Mucosa of gallbladder (tissue), 1 donor: ENCODE results near the gene NRDC. TPM values are rescaled to one million over a fixed set of nuclear protein-coding genes. Genes with fewer than 3 reads are reported as not detected.

Experiments used
- DNase-seq: peaks from one replicate; pipeline ENCODE4 v3.0.0-alpha.2; 2020; ENCODE audit warnings: low spot score
- total RNA-seq: library from RNA; stranded (reverse); gene quantifications from one replicate; pipeline ENCODE4 v1.2.1, GENCODE V29; 2021
- donor health status: DM: no; HTN: no; CAD: no.

NRDC gene
- total RNA-seq, 1 donor from 2014 or later, result 112 TPM

GRCh38 chr1:51768971-51769588, 109.4 kb downstream of the NRDC start:
- DNase-seq, result no peak

DNA sequence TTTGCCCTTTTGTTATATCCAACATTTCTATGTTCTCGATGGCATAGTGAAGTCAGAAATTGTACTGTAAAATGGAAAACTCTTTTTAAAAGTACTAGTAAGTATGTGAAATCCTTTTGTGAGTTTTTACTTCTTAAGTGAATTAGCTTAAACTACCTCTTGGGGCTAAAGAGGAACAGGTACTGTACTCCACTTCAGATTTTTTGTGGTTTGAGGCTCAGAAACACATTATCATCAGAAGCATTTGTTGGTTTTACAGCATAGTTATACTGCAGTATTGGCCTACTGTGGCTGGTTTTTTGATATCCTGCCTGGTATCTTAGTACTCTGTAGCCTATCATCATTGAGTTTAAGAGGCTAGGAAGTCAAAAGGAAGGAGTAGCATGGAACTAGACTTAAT, 117.2 kb downstream of the NRDC start:
- no peak for DNase-seq

DNA sequence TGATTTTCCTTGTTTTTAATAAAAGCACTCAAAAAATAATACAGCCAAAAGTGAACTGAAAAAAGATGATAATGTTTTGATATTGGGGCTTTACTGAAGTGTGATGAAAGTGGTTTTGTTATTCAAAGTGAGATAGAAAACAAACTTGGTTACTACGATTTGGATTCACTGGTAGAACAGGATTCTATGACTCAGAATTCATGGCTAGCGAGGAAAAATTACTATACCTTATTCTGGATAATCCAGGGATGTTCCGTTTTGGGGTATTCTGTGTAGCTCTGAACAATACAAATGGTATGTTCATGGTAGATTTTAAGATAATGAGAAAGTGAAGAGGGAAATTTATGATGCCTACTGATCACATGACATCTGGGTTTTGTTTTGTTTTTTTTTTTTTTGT, 117.7 kb downstream of the NRDC start:
- DNase-seq, result no peak

GRCh38 chr1:51758310-51758709, 120.2 kb downstream of the NRDC start:
- DNase-seq, result no peak

- no peak for DNase-seq
Measured at GRCh38 chr1:51756290-51756689, 122.2 kb downstream of the NRDC start.

GRCh38 chr1:51755437-51755836, 123.1 kb downstream of the NRDC start:
- no peak for DNase-seq

GRCh38 chr1:51754666-51755065, 123.9 kb downstream of the NRDC start:
- no peak for DNase-seq

- no peak for DNase-seq
Measured at GRCh38 chr1:51753969-51754368, 124.6 kb downstream of the NRDC start.

DNA sequence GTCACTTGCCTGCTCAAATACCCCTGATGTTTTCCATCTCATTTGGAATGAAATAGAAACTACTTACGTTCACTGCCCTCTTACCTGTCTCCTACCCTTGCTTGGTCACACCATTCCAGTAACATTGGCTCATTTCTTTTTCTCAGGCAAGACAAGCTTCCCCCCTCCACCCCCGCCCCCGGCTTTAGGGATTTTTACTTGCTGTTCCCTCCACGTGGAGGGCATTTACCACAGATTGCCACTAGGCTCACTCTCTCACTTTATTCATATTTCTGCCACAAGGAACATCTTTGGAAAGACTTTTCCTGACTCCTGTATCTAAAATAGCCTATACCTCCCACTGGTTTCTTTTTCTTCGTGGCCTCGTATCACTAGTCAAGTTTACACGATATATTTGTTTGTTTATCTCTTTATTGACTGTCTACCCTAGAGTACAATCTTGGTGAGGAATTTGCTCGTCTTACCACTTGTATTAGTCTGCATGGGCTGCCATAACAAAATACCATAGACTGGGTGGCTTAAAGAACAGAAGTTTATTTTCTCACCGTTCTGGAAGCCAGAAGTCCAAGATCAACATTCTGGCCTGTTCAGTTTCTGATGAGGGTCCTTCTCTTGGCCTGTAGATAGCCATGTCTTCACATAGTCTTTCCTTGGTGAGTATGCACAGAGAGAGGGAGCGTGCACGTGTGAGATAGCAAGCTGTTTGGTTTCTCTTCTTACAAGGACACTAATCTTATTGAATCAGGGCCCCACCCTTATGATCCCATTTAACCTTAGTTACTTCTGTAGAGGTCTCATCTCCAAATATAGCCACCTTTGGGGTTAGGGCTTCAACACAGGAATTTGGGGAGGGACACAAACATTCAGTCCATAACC, 126.2 kb downstream of the NRDC start:
- DNase-seq, result no peak

GRCh38 chr1:51750729-51751128, 127.8 kb downstream of the NRDC start:
- DNase-seq, result no peak

DNA sequence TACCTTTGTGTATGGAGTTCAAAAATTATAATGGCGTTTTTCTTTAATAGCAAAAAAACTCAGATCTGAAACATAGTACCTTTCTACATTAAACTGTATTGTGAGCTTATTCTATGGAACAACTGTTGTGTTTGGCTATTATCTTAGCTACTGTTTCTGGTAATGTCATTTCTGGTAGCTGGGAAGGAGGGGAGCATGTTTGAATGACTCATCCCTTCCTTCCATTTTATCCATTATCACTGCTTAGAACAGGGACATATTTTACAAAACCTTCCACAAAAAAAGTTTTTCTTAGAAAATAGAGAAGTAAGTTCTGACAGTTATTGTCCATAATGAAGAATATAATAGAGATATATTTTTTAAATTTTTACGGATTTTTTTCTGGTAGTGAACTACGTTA, 128.3 kb downstream of the NRDC start:
- no peak for DNase-seq

- DNase-seq, result no peak
Measured at GRCh38 chr1:51749151-51749550, 129.4 kb downstream of the NRDC start.

DNA sequence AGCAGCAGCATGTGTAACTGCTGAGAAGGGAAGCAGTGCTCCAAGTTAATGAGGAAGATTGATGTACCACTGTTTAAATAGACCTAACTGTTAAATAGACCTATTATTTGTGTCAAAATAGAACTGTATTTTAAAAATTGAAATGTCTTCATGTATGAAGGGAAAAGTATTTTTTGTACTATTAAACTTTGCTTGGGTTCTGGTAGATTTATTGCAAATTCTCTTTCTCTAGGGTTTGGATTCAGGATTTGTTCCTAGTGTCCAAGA, 133.3 kb downstream of the NRDC start:
- DNase-seq, result no peak

DNA sequence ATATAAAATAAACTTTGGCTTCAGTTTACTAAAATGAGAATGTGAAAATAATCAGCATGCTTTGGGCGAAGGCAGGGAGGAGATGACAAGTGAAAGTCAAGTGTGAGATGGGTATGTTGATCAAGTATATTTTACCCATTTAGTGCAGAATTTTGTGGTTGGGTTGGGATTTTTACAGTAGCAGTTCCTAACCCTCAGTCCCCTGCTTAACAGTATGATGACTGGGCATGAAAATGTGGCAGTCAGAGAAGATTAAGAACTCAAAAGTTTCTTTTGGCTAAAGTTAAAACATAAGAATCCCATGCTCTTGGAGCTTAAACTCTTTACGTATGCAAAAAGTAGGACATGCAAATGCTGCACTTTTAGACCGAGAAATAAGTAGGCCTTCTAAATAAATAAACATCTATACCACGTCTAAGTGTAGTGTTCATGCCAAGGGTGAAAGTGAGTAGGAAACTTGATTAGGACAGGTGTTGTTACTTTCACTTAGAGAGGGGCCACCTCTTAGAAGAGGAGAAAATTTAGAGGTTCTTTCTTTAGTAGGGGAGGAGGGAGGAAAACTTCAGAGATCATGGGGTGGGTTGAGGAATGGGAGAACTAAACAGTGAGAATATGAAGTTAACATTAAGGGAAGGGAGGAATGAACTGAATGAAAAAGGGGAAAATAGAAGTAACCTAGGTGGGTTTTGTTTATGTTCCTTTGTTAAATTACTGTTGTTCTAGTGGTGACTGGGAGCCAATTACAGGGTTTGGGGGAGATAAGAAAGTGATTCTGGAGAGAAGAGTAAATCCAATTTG, 133.8 kb downstream of the NRDC start:
- DNase-seq, result no peak

DNA sequence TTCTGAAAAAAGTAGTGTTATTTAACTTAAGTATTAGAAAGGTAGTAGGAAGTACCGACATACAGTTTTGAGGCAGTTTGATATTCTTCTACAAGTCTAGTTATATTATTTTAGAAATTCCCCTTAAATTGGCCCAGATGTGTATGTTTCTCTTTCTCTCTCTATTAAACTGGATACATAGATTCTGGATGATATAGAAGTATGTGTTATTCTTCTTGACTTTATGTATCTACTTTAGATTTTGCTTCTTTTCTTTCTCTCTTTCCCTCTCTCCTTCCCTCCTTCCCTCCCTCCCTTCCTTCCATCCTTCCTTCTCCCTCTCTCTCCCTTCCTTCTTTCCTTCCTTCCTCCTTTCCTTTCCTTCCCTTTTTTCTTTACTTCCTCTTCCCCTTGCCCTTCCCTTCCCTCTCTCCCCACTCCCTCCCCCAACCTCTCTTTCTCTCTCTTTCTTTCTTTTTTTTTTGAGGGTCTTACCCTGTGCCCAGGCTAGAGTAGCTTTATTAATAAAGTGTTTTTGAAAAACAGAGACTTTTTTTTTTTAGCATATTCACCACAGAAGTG, 137.3 kb downstream of the NRDC start:
- no peak for DNase-seq

GRCh38 chr1:51740652-51741051, 137.9 kb downstream of the NRDC start:
- DNase-seq, result no peak

Other genes starting within 250 kb of the NRDC start
- gene RAB3B, start 112.0 kb upstream of the NRDC start, total RNA-seq, result 38.3 TPM
- gene KTI12, start 155.1 kb upstream of the NRDC start, total RNA-seq, result 5.9 TPM
- gene TXNDC12, start 176.5 kb upstream of the NRDC start, total RNA-seq, result 51.4 TPM
- 29.1 TPM for gene BTF3L4, start 177.6 kb upstream of the NRDC start, total RNA-seq